Thymus (tissue), 11 donors: ENCODE measurements around the gene SH3PXD2A. TPM values are rescaled to one million over a fixed set of nuclear protein-coding genes. Genes with fewer than 3 reads are reported as not detected.

Experiments
- DNase-seq, 9 donors: peaks; one replicate each; pipeline ENCODE4 v3.0.0-alpha.2; 2013; ENCODE audit warnings: low spot score in 9 of 9, low read depth in 6 of 9, missing footprints in 1 of 9
- H3K27ac ChIP-seq, 2 donors: one replicate each; pipeline ENCODE4 v1.5.1; 2013; ENCODE audit warnings: control low read depth in 1 of 2, low read depth in 1 of 2, low read length in 1 of 2, mild to moderate bottlenecking in 1 of 2, moderate library complexity in 1 of 2
- H3K27me3 ChIP-seq, 2 donors: one replicate each; pipeline ENCODE4 v1.5.1; 2013; ENCODE audit warnings: low read length in 1 of 2; ENCODE audit not compliant: control insufficient read depth in 2 of 2, insufficient read depth in 1 of 2
- H3K36me3 ChIP-seq, 2 donors: one replicate each; pipeline ENCODE4 v1.5.1; 2013; ENCODE audit warnings: low read length in 1 of 2, mild to moderate bottlenecking in 1 of 2, moderate library complexity in 1 of 2; ENCODE audit not compliant: control insufficient read depth in 2 of 2, insufficient read depth in 2 of 2
- H3K4me1 ChIP-seq, 2 donors: one replicate each; pipeline ENCODE4 v1.5.1; 2013; ENCODE audit warnings: low read length in 2 of 2; ENCODE audit not compliant: control insufficient read depth in 2 of 2, insufficient read depth in 2 of 2
- H3K4me3 ChIP-seq, 2 donors: one replicate each; pipeline ENCODE4 v1.5.1; 2013; ENCODE audit warnings: low read length in 2 of 2, control low read depth in 1 of 2, mild to moderate bottlenecking in 1 of 2
- H3K9me3 ChIP-seq, 2 donors: one replicate each; pipeline ENCODE4 v1.5.1; 2013; ENCODE audit warnings: low read length in 1 of 2, mild to moderate bottlenecking in 1 of 2; ENCODE audit not compliant: control insufficient read depth in 2 of 2, insufficient read depth in 1 of 2
- WGBS: extraction: QIAGEN DNeasy Blood & Tissue Kit; methylation state at CpG from one replicate; pipeline ENCODE4 v1.1.7; 2013; 5-methylcytosine and 5-hydroxymethylcytosine counted together
- polyA plus RNA-seq: library from polyadenylated mRNA; stranded (reverse); fragments of 200-250 nt; gene quantifications from one replicate; pipeline ENCODE4 v1.2.3, GENCODE V29; 2013
- total RNA-seq: library from RNA; stranded (reverse); fragments of 120-200 nt; gene quantifications from one replicate; pipeline ENCODE4 v1.2.4, GENCODE V29; 2013
- donor health status: healthy.

The SH3PXD2A gene
- total and polyA plus RNA-seq, 2 donors: 3.8 to 9.5 TPM

GRCh38 chr10:103560886-103561285 lies 294.5 kb downstream of the SH3PXD2A start:
- H3K9me3 ChIP-seq: no peaks in the 10 kb centered on the region
- peaks cover 0 to 20% of the 10 kb centered on the region in 2 donors for H3K27me3 ChIP-seq
- H3K36me3 ChIP-seq: no peaks in the 10 kb centered on the region
- no peak overlapping the region for H3K27ac ChIP-seq
- no peak overlapping the region for H3K4me3 ChIP-seq
- no peak for DNase-seq
- peaks cover 0 to 7% of the 10 kb centered on the region in 2 donors for H3K4me1 ChIP-seq
- WGBS: 95% methylated on average over 7 of the region's 7 CpGs

DNA sequence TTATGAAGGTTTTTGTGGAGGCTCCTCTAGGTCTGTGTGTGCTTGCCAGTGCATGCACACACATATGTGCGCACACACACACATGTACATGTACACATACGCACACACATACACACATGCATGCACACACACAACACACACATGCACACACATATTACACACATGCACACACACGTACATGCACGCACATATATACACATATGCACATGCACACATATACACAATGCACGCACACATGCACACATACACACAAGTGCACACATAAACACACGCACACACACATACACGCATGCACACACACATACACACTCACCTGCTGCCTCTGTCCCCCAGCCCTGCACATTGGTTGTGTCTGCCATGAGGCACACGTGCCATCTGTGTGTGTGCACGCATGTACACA lies 295.6 kb downstream of the SH3PXD2A start:
- Histone ChIP-seq H3K4me1 (peaks cover 0 to 12% of the 10 kb centered on the region in 2 donors), H3K4me3 (no peak overlapping the region), H3K36me3 (no peaks in the 10 kb centered on the region), H3K27me3 (peaks cover 0 to 30% of the 10 kb centered on the region in 2 donors), H3K27ac (no peak overlapping the region), H3K9me3 (no peaks in the 10 kb centered on the region)
- 87% methylated on average over 9 of the region's 9 CpGs for WGBS
- DNase-seq: no peak

DNA sequence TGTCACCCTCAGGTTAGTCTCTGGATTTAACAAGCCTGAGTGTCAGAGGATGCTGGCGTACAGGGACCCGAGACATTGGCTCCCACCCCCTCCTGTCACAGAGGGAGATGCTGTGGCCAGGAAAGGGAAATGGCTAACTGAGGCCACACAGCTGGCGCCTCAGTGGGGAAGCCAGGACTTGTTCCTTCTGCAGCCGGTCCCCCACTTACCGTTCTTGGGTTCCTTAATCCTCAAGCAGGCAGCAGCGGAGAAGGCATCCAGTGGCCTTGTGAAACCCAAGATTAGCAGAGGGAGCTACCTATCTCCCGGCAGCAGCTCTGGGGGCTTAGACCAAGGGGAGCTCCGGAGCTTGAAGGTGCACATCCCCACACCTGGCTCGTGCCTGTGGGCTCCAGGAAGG lies 296.5 kb downstream of the SH3PXD2A start:
- WGBS: 30% methylated on average over 9 of the region's 9 CpGs
- Histone ChIP-seq H3K4me1 (peaks cover 0 to 15% of the 10 kb centered on the region in 2 donors), H3K27ac (no peak overlapping the region), H3K36me3 (no peaks in the 10 kb centered on the region), H3K27me3 (peaks cover 0 to 39% of the 10 kb centered on the region in 2 donors), H3K4me3 (no peak overlapping the region), H3K9me3 (no peaks in the 10 kb centered on the region)
- DNase-seq: no peak

- peaks cover 0 to 15% of the 10 kb centered on the region in 2 donors for H3K4me1 ChIP-seq
- H3K27ac ChIP-seq: no peak overlapping the region
- WGBS: 98% methylated on average over 10 of the region's 10 CpGs
- no peaks in the 10 kb centered on the region for H3K36me3 ChIP-seq
- peaks cover 0 to 45% of the 10 kb centered on the region in 2 donors for H3K27me3 ChIP-seq
- no peak overlapping the region for H3K4me3 ChIP-seq
- no peak for DNase-seq
- no peaks in the 10 kb centered on the region for H3K9me3 ChIP-seq
These were observed 297.9 kb downstream of the SH3PXD2A start for GRCh38 chr10:103557455-103557854.

DNA sequence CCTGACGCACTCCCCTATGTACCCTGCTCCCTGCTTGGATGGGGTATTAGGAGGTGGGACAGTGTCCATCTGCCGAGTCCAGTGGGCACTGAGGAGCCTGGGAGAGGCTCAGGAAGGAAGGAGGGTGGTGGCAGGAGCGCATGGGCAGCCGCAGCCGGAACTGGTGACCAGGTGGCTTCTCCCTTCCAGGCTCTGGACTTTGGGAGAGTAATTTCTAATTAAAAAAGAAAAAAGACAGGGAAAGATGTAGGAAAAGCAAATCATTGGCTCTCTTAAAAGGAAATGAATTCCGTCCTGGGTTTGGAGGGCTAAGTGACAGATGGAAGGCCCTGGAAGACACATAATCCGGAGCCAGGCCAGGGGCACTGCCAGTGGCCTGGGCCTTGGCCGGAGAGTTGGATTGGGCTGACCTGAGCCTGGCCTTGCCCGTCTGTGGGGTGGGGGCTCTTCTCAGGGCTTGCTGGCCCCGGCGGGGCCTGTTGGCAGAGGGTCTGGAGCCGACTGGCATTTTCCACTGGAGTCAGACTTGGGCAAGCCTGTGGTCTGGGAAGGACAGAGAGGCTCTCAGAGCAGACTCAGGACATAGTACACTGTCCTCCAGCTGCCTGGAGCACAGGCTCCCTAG lies 298.9 kb downstream of the SH3PXD2A start:
- Histone ChIP-seq H3K27me3 (peaks cover 0 to 51% of the 10 kb centered on the region in 2 donors), H3K27ac (no peak overlapping the region), H3K4me3 (no peak overlapping the region), H3K4me1 (peaks cover 0 to 17% of the 10 kb centered on the region in 2 donors), H3K9me3 (no peaks in the 10 kb centered on the region), H3K36me3 (no peaks in the 10 kb centered on the region)
- no peak for DNase-seq
- WGBS: 90% methylated on average over 12 of the region's 12 CpGs

GRCh38 chr10:103555712-103556111 lies 299.7 kb downstream of the SH3PXD2A start:
- H3K36me3 ChIP-seq: no peaks in the 10 kb centered on the region
- peaks cover 0 to 17% of the 10 kb centered on the region in 2 donors for H3K4me1 ChIP-seq
- no peak overlapping the region for H3K27ac ChIP-seq
- H3K27me3 ChIP-seq: peaks cover 0 to 51% of the 10 kb centered on the region in 2 donors
- no peaks in the 10 kb centered on the region for H3K9me3 ChIP-seq
- no peak overlapping the region for H3K4me3 ChIP-seq
- no peak for DNase-seq
- WGBS: 83% methylated on average over 11 of the region's 11 CpGs

GRCh38 chr10:103555325-103555649 lies 300.1 kb downstream of the SH3PXD2A start:
- H3K27me3 ChIP-seq: peaks cover 0 to 51% of the 10 kb centered on the region in 2 donors
- no peaks in the 10 kb centered on the region for H3K36me3 ChIP-seq
- no peaks in the 10 kb centered on the region for H3K9me3 ChIP-seq
- H3K4me1 ChIP-seq: peaks cover 0 to 17% of the 10 kb centered on the region in 2 donors
- DNase-seq: no peak
- H3K27ac ChIP-seq: no peak overlapping the region
- peak overlapping the region in 1 of 2 donors; percentile 39 for H3K4me3 ChIP-seq
- WGBS: 4% methylated on average over 18 of the region's 18 CpGs

DNA sequence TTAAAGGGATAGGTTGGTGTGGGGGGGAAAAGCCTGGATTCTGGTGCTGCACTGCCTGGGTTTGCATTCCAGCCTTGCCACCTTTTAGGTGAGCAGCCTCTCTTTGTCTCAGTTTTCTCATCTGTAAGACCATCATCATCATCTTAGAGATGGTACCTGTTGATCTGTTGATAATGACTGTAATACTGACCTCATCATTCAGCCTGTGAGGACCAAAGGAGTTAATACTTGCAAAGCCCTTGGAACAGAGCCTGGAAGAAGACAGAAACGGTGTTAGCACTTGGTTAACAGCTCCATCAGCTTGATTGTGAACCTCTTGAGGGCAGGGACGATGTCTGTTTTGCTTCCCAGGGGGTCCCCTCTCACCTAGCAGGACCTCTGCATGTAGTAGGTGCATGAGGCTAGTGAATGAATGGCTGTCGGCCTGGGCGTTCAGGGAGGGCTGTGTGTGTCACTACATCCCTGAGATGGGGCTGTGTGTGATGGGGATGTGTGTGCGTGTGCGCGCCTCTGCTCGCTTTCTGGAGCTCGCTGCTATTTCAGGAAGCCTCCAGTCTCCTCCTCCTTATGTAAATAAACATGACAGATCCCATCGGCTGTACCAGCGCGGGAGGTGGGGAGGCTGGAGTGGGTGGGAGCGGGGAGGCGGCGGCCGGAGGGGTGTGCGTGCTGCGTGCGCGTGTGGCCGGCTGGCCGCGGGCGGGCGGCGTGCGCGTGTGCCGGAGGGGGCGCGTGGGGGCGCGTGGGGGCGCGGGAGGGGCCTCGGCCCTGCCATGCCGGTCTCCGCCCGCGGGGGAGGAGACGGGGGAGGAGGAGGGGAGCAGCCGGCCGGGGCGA lies 300.7 kb downstream of the SH3PXD2A start:
- WGBS: 5% methylated on average over 44 of the region's 44 CpGs
- Histone ChIP-seq H3K27ac (no peak overlapping the region), H3K4me3 (peak overlapping the region in 1 of 2 donors; percentile 39), H3K4me1 (peaks cover 0 to 17% of the 10 kb centered on the region in 2 donors), H3K27me3 (peaks cover 0 to 48% of the 10 kb centered on the region in 2 donors), H3K9me3 (no peaks in the 10 kb centered on the region), H3K36me3 (no peaks in the 10 kb centered on the region)
- peak in 1 of 9 donors; percentile 21 for DNase-seq

DNA sequence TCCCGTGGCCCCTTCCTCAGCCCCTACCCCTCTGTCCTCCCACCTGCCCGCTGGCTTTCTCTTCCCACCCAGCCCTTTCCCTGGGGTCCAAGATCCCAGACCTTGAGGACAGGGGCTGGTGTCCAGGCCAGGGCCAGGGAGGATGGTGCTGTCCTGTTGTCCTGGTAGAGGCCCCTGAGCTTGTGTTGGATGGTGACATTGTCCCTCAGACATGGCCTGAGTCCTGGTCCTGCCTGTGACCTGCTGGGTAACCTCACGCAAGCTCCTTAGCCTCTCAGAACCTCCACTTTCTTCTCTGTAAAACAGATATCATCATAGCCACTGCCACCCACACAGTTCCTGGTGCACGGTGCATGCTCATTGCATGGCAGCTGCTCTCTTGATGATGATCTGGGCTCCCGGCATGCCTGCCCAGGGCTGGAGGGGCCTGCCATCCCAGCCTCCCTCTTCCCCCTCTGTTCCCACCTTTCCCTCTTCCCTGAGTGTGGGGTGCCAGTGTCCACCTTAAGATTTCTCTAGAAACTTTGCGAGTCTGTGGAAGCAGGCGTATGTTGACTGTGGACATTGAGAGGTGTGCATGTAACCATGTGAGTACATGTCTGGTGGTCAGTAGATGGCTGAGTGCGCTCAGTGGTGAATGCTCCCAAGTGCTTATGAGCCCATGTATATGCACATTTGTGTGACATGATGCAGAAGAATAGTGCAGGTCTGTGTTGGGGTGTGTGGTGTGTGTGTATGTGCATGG lies 301.5 kb downstream of the SH3PXD2A start:
- H3K27ac ChIP-seq: no peak overlapping the region
- no peak overlapping the region for H3K4me3 ChIP-seq
- no peaks in the 10 kb centered on the region for H3K9me3 ChIP-seq
- peaks cover 0 to 44% of the 10 kb centered on the region in 2 donors for H3K27me3 ChIP-seq
- 87% methylated on average over 8 of the region's 8 CpGs for WGBS
- DNase-seq: peak in 1 of 9 donors; percentile 23
- peaks cover 0 to 15% of the 10 kb centered on the region in 2 donors for H3K4me1 ChIP-seq
- no peaks in the 10 kb centered on the region for H3K36me3 ChIP-seq
